Epithelial cell of esophagus (primary cell): Measurements from ENCODE around the gene REC114.
"Not testable (repeated sequence)": the region's sequence is repeated elsewhere in the genome, so short reads cannot be mapped to it uniquely, and the experiment has no call there.

Experiments used
- DNase-seq: peaks from one replicate; pipeline ENCODE4 v3.0.0; 2010; ENCODE audit warnings: low read depth
- H3K4me3 ChIP-seq: 2 replicates; pipeline ENCODE4 v1.5.1; 2011; ENCODE audit warnings: mild to moderate bottlenecking, low read length, control low read depth
- TF ChIP-seq, protein P1 (sequence below): IDR thresholded peaks from 2 replicates; pipeline ENCODE4 v1.5.1; 2011; ENCODE audit warnings: low read depth, mild to moderate bottlenecking, low read length, control low read depth, inconsistent platforms; ENCODE audit not compliant: insufficient read depth; ENCODE audit errors: missing control alignments

Gene REC114

DNA sequence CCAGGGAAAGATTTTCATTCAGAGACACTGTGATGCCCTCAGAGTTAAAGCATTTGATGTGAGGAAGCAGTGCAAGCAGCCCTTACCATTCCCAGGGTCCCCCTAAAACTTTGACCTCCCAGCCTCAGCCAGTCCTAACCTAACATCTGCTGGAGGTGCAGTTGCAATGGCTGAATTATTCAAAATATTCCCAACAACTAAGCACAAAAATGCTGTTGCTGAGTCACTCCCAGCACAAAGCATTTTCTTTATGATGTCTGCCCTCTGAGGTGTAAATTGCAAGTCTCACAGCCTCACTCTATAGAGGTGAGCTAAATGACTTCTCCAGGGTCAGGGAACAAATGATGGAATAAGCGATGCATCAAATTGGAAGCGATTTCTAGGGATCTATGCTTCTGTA, 6.4 kb upstream of the REC114 start:
- TF ChIP-seq, protein P1, sequence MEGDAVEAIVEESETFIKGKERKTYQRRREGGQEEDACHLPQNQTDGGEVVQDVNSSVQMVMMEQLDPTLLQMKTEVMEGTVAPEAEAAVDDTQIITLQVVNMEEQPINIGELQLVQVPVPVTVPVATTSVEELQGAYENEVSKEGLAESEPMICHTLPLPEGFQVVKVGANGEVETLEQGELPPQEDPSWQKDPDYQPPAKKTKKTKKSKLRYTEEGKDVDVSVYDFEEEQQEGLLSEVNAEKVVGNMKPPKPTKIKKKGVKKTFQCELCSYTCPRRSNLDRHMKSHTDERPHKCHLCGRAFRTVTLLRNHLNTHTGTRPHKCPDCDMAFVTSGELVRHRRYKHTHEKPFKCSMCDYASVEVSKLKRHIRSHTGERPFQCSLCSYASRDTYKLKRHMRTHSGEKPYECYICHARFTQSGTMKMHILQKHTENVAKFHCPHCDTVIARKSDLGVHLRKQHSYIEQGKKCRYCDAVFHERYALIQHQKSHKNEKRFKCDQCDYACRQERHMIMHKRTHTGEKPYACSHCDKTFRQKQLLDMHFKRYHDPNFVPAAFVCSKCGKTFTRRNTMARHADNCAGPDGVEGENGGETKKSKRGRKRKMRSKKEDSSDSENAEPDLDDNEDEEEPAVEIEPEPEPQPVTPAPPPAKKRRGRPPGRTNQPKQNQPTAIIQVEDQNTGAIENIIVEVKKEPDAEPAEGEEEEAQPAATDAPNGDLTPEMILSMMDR: no peak
- no peak for DNase-seq
- H3K4me3 ChIP-seq: no peak overlapping the region

DNA sequence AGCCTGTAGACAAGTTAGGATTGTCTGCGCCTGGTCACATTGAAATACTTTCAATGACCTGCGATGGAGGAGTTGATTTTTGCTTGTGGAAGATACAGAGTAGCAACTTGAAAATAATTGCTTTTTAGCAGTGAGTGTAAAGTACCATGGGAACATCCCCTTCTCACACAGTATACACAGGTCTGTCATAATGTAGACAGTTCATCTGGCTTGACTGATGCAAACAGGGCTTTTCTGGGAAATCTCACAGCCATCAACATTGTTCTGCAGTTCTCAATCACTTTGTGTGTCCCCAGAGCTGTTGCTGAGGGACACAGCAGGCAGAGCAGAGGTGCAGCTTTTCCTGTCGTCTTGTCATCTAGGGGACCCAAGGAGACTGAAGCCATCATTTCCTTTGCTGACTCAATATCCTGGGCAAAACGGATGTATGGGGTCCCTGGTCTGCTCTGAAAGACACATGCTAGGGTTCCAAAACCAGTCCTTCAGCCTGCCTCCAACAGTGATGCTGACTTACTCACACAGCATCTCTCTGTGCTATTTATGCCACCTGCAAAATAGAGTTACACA, 5.3 kb upstream of the REC114 start:
- TF ChIP-seq, protein P1: no peak
- no peak for DNase-seq

DNA sequence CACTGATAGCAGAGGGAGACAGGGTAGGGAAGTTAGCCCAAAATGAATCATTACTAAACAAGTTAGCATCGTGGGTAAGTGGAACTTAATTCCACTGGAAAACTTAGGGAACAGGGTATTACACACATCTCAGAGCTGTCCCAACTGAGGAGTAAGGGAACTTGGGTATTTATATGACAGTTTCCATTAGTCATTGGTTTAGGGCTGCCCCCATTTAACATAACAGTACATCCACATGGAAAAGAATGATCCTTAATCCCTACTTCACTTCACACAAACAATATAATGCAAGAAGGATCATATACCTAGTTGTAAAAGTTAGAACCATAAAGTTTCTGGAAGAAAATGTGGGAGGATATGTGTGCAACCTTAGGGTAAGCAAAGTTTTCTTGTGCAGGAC, 4.3 kb upstream of the REC114 start:
- no peak overlapping the region for H3K4me3 ChIP-seq
- TF ChIP-seq, protein P1: no peak
- DNase-seq: no peak

More for the DNA sequence above, 5.3 kb upstream of the REC114 start:
- no peak overlapping the region for H3K4me3 ChIP-seq

DNA sequence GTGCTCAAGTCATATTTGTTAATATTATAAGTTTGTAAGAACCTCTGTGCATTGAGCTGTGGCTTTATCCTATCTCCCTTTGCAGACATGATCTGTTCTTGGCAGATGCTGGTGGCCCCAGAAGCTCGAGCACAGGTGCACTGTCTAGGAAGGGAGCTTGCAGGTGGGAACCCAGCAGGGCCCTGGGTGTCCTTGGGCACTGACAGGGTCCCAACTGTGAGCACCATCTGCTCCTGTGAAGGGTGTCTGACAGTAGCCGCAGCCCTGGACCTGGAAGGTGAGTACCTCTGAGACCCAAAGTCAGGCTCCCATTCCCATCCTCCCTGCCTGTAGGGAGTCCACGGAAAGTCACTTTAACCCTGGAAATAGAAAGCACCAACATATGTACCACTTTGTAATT, 2.4 kb upstream of the REC114 start:
- TF ChIP-seq, protein P1: no peak
- H3K4me3 ChIP-seq: no peak overlapping the region
- no peak for DNase-seq

GRCh38 chr15:73442421-73442820, 543 bp upstream of the REC114 start:
- DNase-seq: no peak
- no peak overlapping the region for H3K4me3 ChIP-seq
- TF ChIP-seq, protein P1: no peak

DNA sequence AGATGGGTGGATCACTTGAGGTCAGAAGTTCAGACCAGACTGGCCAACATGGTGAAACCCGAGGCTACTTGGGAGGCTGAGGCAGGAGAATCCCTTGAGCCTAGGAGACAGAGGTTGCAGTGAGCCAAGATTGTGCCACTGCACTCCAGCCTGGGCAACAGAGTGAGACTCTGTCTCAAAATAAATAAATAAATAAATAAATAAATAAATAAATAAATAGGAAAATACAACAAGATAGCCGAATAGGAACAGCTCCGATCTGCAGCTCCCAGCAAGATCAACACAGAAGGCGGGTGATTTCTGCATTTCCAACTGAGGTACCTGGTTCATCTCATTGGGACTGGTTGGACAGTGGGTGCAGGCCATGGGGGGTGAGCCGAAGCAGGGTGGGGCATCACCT, 4.5 kb downstream of the REC114 start:
- H3K4me3 ChIP-seq: not testable (repeated sequence)

GRCh38 chr15:73448158-73448758, 5.3 kb downstream of the REC114 start:
- not testable (repeated sequence) for H3K4me3 ChIP-seq
- peak; percentile 31 for DNase-seq

More for the DNA sequence above, 4.5 kb downstream of the REC114 start:
- not testable (repeated sequence) for DNase-seq

GRCh38 chr15:73449980-73450379, 7.0 kb downstream of the REC114 start:
- DNase-seq, H3K4me3 ChIP-seq: not testable (repeated sequence)
